Uterus (tissue), 2 donors: ENCODE results near the gene ARL5A.

Experiments used
- CTCF ChIP-seq, 4 experiments: fragments of 200-600 bp in 2 of 4; fragments of 450-650 bp in 2 of 4; sonication (generic) in 2 of 4; IDR thresholded peaks; one replicate each; pipeline ENCODE4 v1.5.1; 2016 to 2019; ENCODE audit warnings: antibody characterized with exemption in 4 of 4, mild to moderate bottlenecking in 2 of 4, moderate library complexity in 1 of 4
- POLR2A ChIP-seq, 2 donors: fragments of 450-650 bp; IDR thresholded peaks; one replicate each; pipeline ENCODE4 v1.6.1; 2016; ENCODE audit warnings: antibody characterized with exemption in 2 of 2, mild to moderate bottlenecking in 1 of 2, moderate library complexity in 1 of 2

GRCh38 chr2:151769606-151770005 lies 58.6 kb downstream of the ARL5A start:
- no peak for TF ChIP-seq CTCF (IDR thresholded peaks at IDR 0.05)
- no peak for TF ChIP-seq POLR2A (IDR thresholded peaks at IDR 0.05)
